Measurements from ENCODE around the gene HDHD3. TPM values are rescaled to one million over a fixed set of nuclear protein-coding genes. Genes with fewer than 3 reads are reported as not detected.

The HDHD3 gene
- polyA plus RNA-seq, 1 of the 3 experiments (the other 2 are of a cell fraction) = 17.1 TPM

- no peak for TF ChIP-seq TCF12 (IDR thresholded peaks at IDR 0.05)
- TF ChIP-seq REST (IDR thresholded peaks at IDR 0.05; ENCODE audit: low read depth, low read length) = peak; percentile 70
- peak; percentile 76; the same call in 1 of the 2 replicates for TF ChIP-seq MAX (IDR thresholded peaks at IDR 0.05; ENCODE audit: low read depth)
- TF ChIP-seq TEAD4 (IDR thresholded peaks at IDR 0.05; ENCODE audit: borderline replicate concordance, insufficient read depth) = 0 out of 2 replicates have a peak, but pooled peaks have one; percentile 3
- TF ChIP-seq YY1 (IDR thresholded peaks at IDR 0.05; ENCODE audit: low read depth) = 0 out of 2 replicates have a peak, but pooled peaks have one; percentile 42
- TF ChIP-seq MXI1 (IDR thresholded peaks at IDR 0.05; ENCODE audit: low read depth, low read length) = peak; percentile 82
- no peak; the same call in 1 of the 2 replicates for TF ChIP-seq NFIC (IDR thresholded peaks at IDR 0.05; ENCODE audit: borderline replicate concordance)
- TF ChIP-seq GATA2 (CRISPR knock-in tag; IDR thresholded peaks at IDR 0.05) = no peak
Measured at GRCh38 chr9:113340011-113340699, 36.6 kb downstream of the HDHD3 start, which contains the start of gene WDR31 (continued).

GRCh38 chr9:113337714-113338113, 39.1 kb downstream of the HDHD3 start:
- DNase-seq = no peak
- H3K4me1 ChIP-seq (ENCODE audit: control insufficient read depth in 1 of 2, insufficient read depth in 2 of 2, low read depth in 1 of 2, low read length in 1 of 2) = peaks cover 0 to 9% of the 10 kb centered on the region in 2 experiments; a peak in 3 of 4 replicates
- WGBS (ENCODE audit: low lambda C conversion rate) = 100% methylated on average over 2 of the region's 2 CpGs
- H3K79me2 ChIP-seq (ENCODE audit: insufficient read depth) = peaks cover 4% of the 10 kb centered on the region; the same call in 1 of the 2 replicates
- POLR2A ChIA-PET = interaction anchor here (0.6 kb wide), 1 partner anchor 406 kb away, joined by 3 read pairs; no protein-coding TSS in a partner anchor
- H3K9ac ChIP-seq = no peak overlapping the region
- peaks cover 4% of the 10 kb centered on the region for H3F3A ChIP-seq (replicated peaks; ENCODE audit: insufficient read depth)
- no peak overlapping the region for H3K4me2 ChIP-seq
- CTCF ChIA-PET = interaction anchor here (1.1 kb wide), 1 partner anchor 19 kb away, joined by 4 read pairs; no protein-coding TSS in a partner anchor
- H3K36me3 ChIP-seq (replicated peaks in 1 of 2; ENCODE audit: control insufficient read depth in 1 of 2, insufficient read depth in 2 of 2, low read length in 1 of 2) = no peaks in the 10 kb centered on the region
- no peaks in the 10 kb centered on the region for H3K27me3 ChIP-seq (ENCODE audit: insufficient read depth)
- no peak overlapping the region for H2AFZ ChIP-seq (ENCODE audit: low read depth)
- no peak overlapping the region for H3K27ac ChIP-seq (ENCODE audit: low read depth in 2 of 2, low read length in 1 of 2)
- no peak overlapping the region for H3K4me3 ChIP-seq (ENCODE audit: low read depth in 2 of 2, low read length in 1 of 2)
- H3K9me3 ChIP-seq = no peaks in the 10 kb centered on the region
- no peak for TF ChIP-seq FOXJ3 (CRISPR knock-in tag; IDR thresholded peaks at IDR 0.05)
- TF ChIP-seq USF1 (IDR thresholded peaks at IDR 0.05; ENCODE audit: borderline replicate concordance, low read depth) = no peak
- TF ChIP-seq RXRA (IDR thresholded peaks at IDR 0.05; ENCODE audit: borderline replicate concordance, low read depth) = no peak
- no peak for TF ChIP-seq FOXM1 (IDR thresholded peaks at IDR 0.05; ENCODE audit: low read depth)
- TF ChIP-seq CHD2 (IDR thresholded peaks at IDR 0.05; ENCODE audit: low read length, partially characterized antibody) = no peak
- no peak for TF ChIP-seq IRF3 (IDR thresholded peaks at IDR 0.05; ENCODE audit: low read depth, low read length)
- TF ChIP-seq SMC3 (IDR thresholded peaks at IDR 0.05; ENCODE audit: low read depth, low read length) = no peak
- no peak for TF ChIP-seq EZH2phosphoT487 (IDR thresholded peaks at IDR 0.05; ENCODE audit: borderline replicate concordance, low read depth)
- no peak for TF ChIP-seq JUND (IDR thresholded peaks at IDR 0.05)
- no peak for TF ChIP-seq NRF1 (IDR thresholded peaks at IDR 0.05; ENCODE audit: low read depth, low read length)
- TF ChIP-seq CTCF (IDR thresholded peaks at IDR 0.05) = no peak
- no peak for TF ChIP-seq PBX3 (IDR thresholded peaks at IDR 0.05)
- H3K9me2 ChIP-seq = no peaks in the 10 kb centered on the region
- no peaks in the 10 kb centered on the region for H4K20me1 ChIP-seq (ENCODE audit: insufficient read depth)

Measured in SK-N-SH (cell line).